Gastrocnemius medialis (tissue), 4 donors: Measurements from ENCODE around the gene DCBLD1. TPM values are rescaled to one million over a fixed set of nuclear protein-coding genes. Genes with fewer than 3 reads are reported as not detected.

Experiments
- ATAC-seq, 2 donors: fragments of 150-250 bp; one replicate each; pipeline ENCODE4 v1.9.1; 2016
- DNase-seq, 2 donors: peaks; one replicate each; pipeline ENCODE4 v3.0.0-alpha.2; 2019
- H3K27ac ChIP-seq, 4 donors: fragments of 200-600 bp; sonication (generic); 1 replicate in 1 of 4; 2 replicates in 3 of 4; pipeline ENCODE4 v1.5.1; 2016 to 2018; ENCODE audit warnings: mild to moderate bottlenecking in 2 of 4, moderate library complexity in 1 of 4
- H3K27me3 ChIP-seq, 3 donors: fragments of 200-600 bp; sonication (generic) in 2 of 3; 1 replicate in 1 of 3; 2 replicates in 2 of 3; pipeline versions ENCODE4 v1.5.1 to v1.6.0; 2016 to 2019; ENCODE audit warnings: mild to moderate bottlenecking in 1 of 3, moderate library complexity in 1 of 3
- H3K36me3 ChIP-seq, 2 donors: fragments of 200-600 bp; sonication (generic) in 1 of 2; one replicate each; pipeline ENCODE4 v1.5.1; 2017 to 2018
- H3K4me1 ChIP-seq, 2 donors: fragments of 200-600 bp; sonication (generic) in 1 of 2; one replicate each; pipeline ENCODE4 v1.5.1; 2016 to 2017; ENCODE audit warnings: mild to moderate bottlenecking in 2 of 2
- H3K4me3 ChIP-seq, 4 donors: fragments of 200-600 bp; sonication (generic) in 3 of 4; 1 replicate in 1 of 4; 2 replicates in 3 of 4; pipeline ENCODE4 v1.5.1; 2016 to 2019; ENCODE audit warnings: mild to moderate bottlenecking in 2 of 4
- H3K9me3 ChIP-seq, 3 donors: fragments of 200-600 bp; sonication (generic) in 2 of 3; 1 replicate in 1 of 3; 2 replicates in 2 of 3; pipeline ENCODE4 v1.5.1; 2016 to 2019
- POLR2A ChIP-seq, 2 donors: fragments of 450-650 bp; IDR thresholded peaks; one replicate each; pipeline ENCODE4 v1.6.1; 2017; ENCODE audit warnings: antibody characterized with exemption in 2 of 2, mild to moderate bottlenecking in 2 of 2, moderate library complexity in 2 of 2
- in situ Hi-C, 4 donors: fragments of 200-750 bp; cut with MboI; loops; one replicate each; pipeline versions ENCODE4 v1.15.0 to v1.8.0; 2017; ENCODE audit warnings: low sequenced_read_pairs in 4 of 4
- intact Hi-C: fragments of 100-400 bp; cut with DNase I; formaldehyde crosslinking; loops from one replicate; pipeline ENCODE4 v1.15.1; 2023; ENCODE audit warnings: low total_unique reads
- total RNA-seq, 4 donors: library from RNA; depleted of rRNA; stranded (reverse); fragments of >200 nt; gene quantifications; one replicate each; pipeline versions ENCODE4 v1.1.0 to v1.2.3, GENCODE V29; 2016
- TF ChIP-seq, protein P1 (sequence below), 5 experiments: fragments of 450-650 bp in 3 of 5; fragments of 200-600 bp in 2 of 5; sonication (generic) in 2 of 5; IDR thresholded peaks in 4 of 5; conservative IDR thresholded peaks in 1 of 5; 1 replicate in 4 of 5; 2 replicates in 1 of 5; pipeline ENCODE4 v1.5.1; 2016 to 2019; ENCODE audit warnings: antibody characterized with exemption in 5 of 5, mild to moderate bottlenecking in 3 of 5, moderate library complexity in 3 of 5

Gene DCBLD1
- total RNA-seq, 4 donors from 2014 or later = 4.3 to 8.1 (median 5.2) TPM

DNA sequence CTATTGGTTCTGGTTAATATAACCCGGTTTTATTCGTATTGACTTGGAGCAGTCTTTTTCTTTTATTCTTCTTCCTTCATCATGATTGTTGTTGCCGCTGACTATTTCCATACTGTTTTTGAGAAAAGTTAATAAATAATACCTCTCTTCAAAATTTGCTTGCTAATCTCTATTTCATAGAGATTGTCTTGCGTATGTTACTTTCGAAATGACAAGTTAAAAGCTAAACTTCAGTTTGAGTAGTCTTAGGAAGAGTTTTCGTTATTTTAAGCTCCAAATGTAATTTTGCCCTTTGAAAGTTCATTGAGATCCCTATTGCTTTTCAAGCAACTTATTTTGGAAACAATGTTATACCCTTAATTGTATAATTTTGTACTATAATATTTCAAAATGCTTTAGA, 36.4 kb downstream of the DCBLD1 start:
- Histone ChIP-seq H3K4me1 (peaks cover under 1% of the 10 kb centered on the region in 2 donors), H3K27me3 (no peaks in the 10 kb centered on the region), H3K4me3 (no peak overlapping the region), H3K9me3 (no peaks in the 10 kb centered on the region), H3K27ac (no peak overlapping the region), H3K36me3 (peaks cover 0 to 12% of the 10 kb centered on the region in 2 donors)
- intact Hi-C loops (no loop called here), in situ Hi-C loops (no loop called here)
- ATAC-seq (no peak), DNase-seq (no peak)
- TF ChIP-seq, protein P1, sequence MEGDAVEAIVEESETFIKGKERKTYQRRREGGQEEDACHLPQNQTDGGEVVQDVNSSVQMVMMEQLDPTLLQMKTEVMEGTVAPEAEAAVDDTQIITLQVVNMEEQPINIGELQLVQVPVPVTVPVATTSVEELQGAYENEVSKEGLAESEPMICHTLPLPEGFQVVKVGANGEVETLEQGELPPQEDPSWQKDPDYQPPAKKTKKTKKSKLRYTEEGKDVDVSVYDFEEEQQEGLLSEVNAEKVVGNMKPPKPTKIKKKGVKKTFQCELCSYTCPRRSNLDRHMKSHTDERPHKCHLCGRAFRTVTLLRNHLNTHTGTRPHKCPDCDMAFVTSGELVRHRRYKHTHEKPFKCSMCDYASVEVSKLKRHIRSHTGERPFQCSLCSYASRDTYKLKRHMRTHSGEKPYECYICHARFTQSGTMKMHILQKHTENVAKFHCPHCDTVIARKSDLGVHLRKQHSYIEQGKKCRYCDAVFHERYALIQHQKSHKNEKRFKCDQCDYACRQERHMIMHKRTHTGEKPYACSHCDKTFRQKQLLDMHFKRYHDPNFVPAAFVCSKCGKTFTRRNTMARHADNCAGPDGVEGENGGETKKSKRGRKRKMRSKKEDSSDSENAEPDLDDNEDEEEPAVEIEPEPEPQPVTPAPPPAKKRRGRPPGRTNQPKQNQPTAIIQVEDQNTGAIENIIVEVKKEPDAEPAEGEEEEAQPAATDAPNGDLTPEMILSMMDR (IDR thresholded peaks at IDR 0.05 in 4 of 5, conservative IDR thresholded peaks at IDR 0.05 in 1 of 5) = no peak
- no peak for TF ChIP-seq POLR2A (IDR thresholded peaks at IDR 0.05)

DNA sequence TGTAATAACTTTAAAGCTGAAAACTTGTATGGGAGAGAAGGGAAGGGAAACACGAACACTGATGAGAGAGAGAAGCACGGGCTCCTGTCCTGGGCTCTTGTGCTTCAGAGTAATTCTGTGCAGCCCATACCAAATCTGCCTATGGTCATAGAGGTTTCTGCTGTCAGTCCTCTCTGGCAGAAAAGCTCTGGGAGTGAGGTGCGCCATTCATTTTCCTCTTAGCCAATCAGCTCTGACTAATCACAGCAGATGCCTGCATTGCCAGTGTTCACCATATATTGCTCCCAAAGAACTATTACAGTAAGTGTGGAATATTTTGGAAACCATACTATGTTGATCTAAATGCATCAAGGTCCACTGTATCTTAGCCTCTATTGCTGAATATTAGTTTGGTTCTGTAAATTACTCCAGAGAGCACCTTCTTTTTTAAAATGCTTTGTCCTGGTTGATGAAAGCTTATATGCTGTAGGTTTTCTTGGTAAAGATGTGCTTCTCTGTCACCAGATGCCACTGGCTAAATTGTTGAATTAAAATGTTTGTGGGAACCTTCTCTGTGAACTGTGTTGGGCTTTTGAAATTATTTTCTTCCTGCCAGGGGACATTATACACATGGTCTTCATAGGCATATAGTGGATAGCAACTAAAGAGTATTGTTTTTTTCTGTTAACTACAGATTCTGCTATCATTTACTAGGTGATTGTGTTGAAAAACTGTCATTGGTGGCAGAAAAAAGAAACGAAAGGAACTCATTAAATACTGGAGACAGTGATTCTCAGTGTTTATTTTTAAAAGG, 38.3 kb downstream of the DCBLD1 start:
- no peak overlapping the region for H3K27ac ChIP-seq
- in situ Hi-C loops (no loop called here), intact Hi-C loops (no loop called here)
- ATAC-seq = no peak
- H3K4me3 ChIP-seq = no peak overlapping the region
- H3K27me3 ChIP-seq = no peaks in the 10 kb centered on the region
- TF ChIP-seq, protein P1 (IDR thresholded peaks at IDR 0.05 in 4 of 5, conservative IDR thresholded peaks at IDR 0.05 in 1 of 5) = no peak
- TF ChIP-seq POLR2A (IDR thresholded peaks at IDR 0.05) = no peak
- peaks cover 0 to 12% of the 10 kb centered on the region in 2 donors for H3K36me3 ChIP-seq
- H3K4me1 ChIP-seq = no peaks in the 10 kb centered on the region
- no peaks in the 10 kb centered on the region for H3K9me3 ChIP-seq
- DNase-seq = no peak

DNA sequence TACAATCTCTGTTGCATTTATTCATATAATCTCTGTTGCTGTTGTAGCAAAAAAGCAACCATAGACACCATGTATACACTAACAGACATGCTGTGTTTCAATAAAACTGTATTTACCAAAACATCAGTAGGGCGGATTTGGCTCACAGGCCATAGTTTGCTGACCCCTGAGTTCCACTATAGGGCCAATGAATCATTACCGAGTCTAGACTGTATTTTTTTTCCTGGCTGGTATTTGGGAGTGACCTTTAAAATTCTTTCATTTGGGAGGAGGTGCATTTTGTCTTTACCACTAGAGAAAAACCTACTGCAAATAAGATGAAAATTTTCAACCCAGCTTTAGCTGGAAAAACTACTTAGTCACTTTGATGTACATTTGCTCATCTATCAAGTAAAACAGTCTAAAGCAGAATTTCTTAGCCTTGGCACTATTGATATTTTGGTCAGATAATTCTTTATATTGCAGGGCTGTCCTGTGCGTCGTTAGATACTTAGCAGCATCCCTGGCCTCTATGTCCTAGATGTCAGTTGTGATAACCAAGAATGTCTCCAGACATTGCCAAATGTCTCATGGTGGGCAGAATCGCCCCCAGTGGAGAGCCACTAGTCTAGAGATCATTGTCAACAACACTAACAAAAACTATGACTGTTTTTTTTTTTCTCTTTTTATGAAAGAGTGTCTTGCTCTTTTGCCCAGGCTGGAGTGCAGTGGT, 39.5 kb downstream of the DCBLD1 start:
- in situ Hi-C loops (no loop called here), intact Hi-C loops (no loop called here)
- TF ChIP-seq POLR2A (IDR thresholded peaks at IDR 0.05) = no peak
- TF ChIP-seq, protein P1 (IDR thresholded peaks at IDR 0.05 in 4 of 5, conservative IDR thresholded peaks at IDR 0.05 in 1 of 5) = no peak
- H3K4me3 ChIP-seq = no peak overlapping the region
- no peak overlapping the region for H3K27ac ChIP-seq
- no peaks in the 10 kb centered on the region for H3K4me1 ChIP-seq
- ATAC-seq (no peak), DNase-seq (no peak)
- no peaks in the 10 kb centered on the region for H3K9me3 ChIP-seq
- H3K27me3 ChIP-seq = no peaks in the 10 kb centered on the region
- peaks cover 0 to 12% of the 10 kb centered on the region in 2 donors for H3K36me3 ChIP-seq

DNA sequence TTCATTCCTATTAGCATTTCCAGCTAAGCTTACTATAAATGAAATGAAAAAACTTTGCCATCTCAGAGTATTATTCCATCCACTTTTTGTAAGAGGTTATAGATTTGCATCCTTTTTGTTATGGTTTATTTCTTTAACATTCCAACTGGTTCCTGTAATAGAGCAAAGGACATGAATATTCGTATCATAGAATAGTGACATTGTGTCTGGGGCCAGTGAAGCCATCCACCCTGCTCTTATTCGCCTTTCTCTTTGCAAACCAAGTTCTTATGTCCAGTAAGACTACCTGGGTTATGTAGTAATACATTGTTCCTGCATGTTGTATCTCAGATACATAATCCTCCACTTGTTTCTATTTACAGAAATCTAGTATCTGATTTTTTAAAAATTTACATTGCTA, 43.1 kb downstream of the DCBLD1 start:
- in situ Hi-C loops = no loop called here
- Histone ChIP-seq H3K4me1 (no peaks in the 10 kb centered on the region), H3K9me3 (no peaks in the 10 kb centered on the region), H3K27ac (no peak overlapping the region), H3K36me3 (peaks cover 0 to 12% of the 10 kb centered on the region in 2 donors), H3K27me3 (no peaks in the 10 kb centered on the region), H3K4me3 (no peak overlapping the region)
- DNase-seq (no peak), ATAC-seq (no peak)
- no peak for TF ChIP-seq POLR2A (IDR thresholded peaks at IDR 0.05)
- TF ChIP-seq, protein P1 (IDR thresholded peaks at IDR 0.05 in 4 of 5, conservative IDR thresholded peaks at IDR 0.05 in 1 of 5) = no peak
- intact Hi-C loops = loop anchor here (1.0 kb wide), 1 partner anchor 21 kb away; no protein-coding TSS in a partner anchor
